ENCODE measurements around the gene CCL25. TPM values are rescaled to one million over a fixed set of nuclear protein-coding genes. Genes with fewer than 3 reads are reported as not detected.
"Not testable (repeated sequence)": the region's sequence is repeated elsewhere in the genome, so short reads cannot be mapped to it uniquely, and the experiment has no call there.

The CCL25 gene, protein sequence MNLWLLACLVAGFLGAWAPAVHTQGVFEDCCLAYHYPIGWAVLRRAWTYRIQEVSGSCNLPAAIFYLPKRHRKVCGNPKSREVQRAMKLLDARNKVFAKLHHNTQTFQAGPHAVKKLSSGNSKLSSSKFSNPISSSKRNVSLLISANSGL
- not detected in 2 replicates for total RNA-seq

DNA sequence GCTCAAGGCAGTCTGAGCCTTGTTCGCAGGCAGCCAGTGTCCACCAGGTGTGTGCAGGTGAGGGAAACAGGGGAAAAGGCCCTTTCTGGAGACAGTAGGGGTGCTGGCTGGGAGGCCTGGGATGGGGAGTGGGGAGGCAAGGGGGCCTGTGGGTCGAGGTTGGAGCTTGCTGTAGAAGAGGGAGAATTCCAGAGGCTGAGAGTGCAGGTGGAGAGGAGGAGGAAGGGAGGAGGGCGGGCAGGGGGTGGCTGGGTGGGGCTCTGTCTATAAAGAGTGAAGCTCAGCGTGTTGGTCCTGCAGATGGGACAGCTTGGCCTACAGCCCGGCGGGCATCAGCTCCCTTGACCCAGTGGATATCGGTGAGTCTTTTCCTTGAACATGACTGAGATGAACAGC lies at the start of gene CCL25:
CCL25 (plus strand) TSS at position 297 of the 396 bp plus-strand sequence. CDS start 290 bp downstream, outside the sequence.
- DNase-seq, result no peak
- Mint-ChIP-seq H3K27ac (peak within 1 kb of the TSS; percentile 41), H3K4me3 (peak within 1 kb of the TSS; percentile 3), H3K36me3 (ENCODE audit: low read depth) (no peaks in the 10 kb centered on the region), H3K4me1 (peaks cover 14% of the 10 kb centered on the region), H3K27me3 (peaks cover 7% of the 10 kb centered on the region), H3K9me3 (no peaks in the 10 kb centered on the region)
- intact Hi-C loops (cut with micrococcal nuclease), result no loop called here

DNA sequence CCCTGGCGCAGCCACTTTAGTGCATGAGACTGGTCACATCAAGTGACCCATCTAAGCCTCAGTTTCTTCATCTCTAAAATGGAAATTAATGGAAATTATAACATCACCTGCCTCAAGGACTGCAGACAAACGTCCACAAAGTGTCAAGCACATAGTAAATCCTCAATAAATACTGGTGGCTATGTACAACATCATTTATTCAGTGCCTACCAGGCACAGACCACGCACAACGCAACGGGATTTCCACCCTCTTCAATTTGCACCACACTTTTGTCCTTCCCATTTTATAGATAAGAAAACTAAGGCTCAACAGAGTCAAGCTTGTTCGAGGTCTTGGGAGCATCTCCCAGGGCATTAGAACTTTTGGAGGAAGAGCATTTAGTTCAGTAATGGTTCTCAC lies 48.6 kb upstream of the CCL25 start:
- Mint-ChIP-seq H3K36me3 (ENCODE audit: low read depth) (peaks cover 22% of the 10 kb centered on the region), H3K4me3 (peak overlapping the region; percentile 96), H3K4me1 (peaks cover 35% of the 10 kb centered on the region), H3K27me3 (no peaks in the 10 kb centered on the region), H3K9me3 (no peaks in the 10 kb centered on the region), H3K27ac (peak overlapping the region; percentile 62)
- no peak for DNase-seq
- intact Hi-C loops (cut with micrococcal nuclease), result loop anchor here (5.0 to 10.0 kb wide), 2 partner anchors 172 to 831 kb away; partner anchors contain the start of genes EVI5L, MBD3L1 and ZNF558

DNA sequence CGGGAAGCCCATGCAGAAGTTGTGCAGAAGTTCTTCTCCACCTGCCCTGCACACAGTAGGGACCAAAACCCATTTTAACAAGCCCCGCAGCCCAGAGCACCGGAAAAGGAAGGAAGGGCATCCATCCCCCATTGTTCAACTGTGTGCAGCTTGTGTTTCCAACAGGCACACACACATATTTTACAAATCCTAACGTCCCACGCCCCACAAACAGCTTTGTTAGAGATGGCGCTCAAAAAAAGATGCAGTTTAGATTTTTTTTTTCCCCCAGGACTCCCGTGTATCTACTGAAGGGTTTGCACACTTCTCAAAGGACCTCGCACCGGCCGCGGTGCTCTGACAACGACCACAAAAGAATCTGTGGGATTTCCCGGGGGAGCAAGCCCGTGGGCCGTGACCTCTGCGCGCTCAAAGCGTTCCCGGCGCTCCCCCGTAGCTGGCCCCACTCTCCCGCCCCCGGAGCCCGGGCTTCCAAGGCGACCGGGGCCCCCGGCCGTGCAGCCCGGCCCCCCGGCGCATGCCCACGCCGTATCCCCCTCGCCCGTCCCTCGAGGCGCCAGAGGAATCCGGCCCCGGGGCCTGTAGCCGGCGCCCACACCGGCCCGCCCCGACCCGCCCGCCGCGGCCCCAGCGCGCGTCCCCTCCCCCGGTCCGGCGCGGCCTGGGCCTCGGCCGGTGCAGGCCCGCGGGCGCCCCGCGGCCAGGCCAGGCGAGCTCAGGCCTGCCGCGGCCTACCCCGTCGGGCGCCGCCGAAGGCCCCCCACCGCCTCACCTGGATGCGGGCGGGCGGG lies 47.6 kb upstream of the CCL25 start:
- Mint-ChIP-seq H3K27ac (peak overlapping the region; percentile 89), H3K36me3 (ENCODE audit: low read depth) (peaks cover 20% of the 10 kb centered on the region), H3K27me3 (no peaks in the 10 kb centered on the region), H3K4me1 (peaks cover 32% of the 10 kb centered on the region), H3K4me3 (peak overlapping the region; percentile 96), H3K9me3 (no peaks in the 10 kb centered on the region)
- intact Hi-C loops (cut with micrococcal nuclease), result loop anchor here (5.0 to 10.0 kb wide), 2 partner anchors 173 to 830 kb away; partner anchors contain the start of genes EVI5L, MBD3L1 and ZNF558
- DNase-seq, result peak; percentile 74

DNA sequence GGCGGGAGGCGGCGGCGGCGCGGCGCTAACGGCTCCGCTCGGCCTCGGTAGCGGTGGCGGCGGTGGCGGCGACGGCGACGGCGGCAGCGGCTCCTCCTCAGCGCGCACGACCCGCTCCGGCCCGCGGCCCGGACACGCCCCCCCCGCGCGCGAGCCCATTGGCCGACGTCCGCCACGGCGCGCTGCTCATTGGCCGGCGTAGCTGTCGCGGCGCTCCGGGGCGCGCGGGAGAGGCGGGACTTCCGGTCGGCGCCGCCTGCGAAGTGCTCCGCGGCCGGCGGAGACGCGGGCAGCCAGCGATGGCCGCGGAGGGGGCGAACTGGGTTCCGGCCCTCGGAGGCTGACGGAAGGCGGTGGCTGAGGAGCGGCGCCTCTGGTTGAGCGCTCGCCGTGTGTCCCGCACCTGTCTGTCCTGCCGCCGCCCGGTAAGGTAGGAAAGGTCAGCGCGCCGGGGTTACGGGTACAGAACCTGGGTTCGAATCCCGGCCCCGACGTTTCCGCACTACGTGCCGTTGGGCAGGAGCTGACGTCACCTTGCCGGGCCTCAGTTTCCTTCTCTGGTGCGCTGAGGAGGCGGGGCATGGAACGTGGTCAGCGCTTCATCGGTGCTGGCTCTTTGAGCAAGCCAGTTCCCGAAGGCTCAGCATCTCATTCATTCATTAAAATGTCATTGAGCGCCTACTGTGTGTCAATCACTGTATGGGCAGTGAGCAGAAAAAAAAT lies 46.9 kb upstream of the CCL25 start, which contains the start of gene ELAVL1:
ELAVL1 (minus strand) TSS at position 108 of the 723 bp plus-strand sequence. CDS start 13,826 bp downstream, outside the sequence.
- Mint-ChIP-seq H3K9me3 (no peaks in the 10 kb centered on the region), H3K4me3 (peak within 1 kb of the TSS; percentile 96), H3K27me3 (no peaks in the 10 kb centered on the region), H3K4me1 (peaks cover 30% of the 10 kb centered on the region), H3K27ac (peak within 1 kb of the TSS; percentile 89), H3K36me3 (ENCODE audit: low read depth) (peaks cover 20% of the 10 kb centered on the region)
- DNase-seq, result peak; percentile 98
- intact Hi-C loops (cut with micrococcal nuclease), result loop anchor here (10.0 kb wide), 1 partner anchor 829 kb away; the partner anchor contains the start of genes MBD3L1 and ZNF558

DNA sequence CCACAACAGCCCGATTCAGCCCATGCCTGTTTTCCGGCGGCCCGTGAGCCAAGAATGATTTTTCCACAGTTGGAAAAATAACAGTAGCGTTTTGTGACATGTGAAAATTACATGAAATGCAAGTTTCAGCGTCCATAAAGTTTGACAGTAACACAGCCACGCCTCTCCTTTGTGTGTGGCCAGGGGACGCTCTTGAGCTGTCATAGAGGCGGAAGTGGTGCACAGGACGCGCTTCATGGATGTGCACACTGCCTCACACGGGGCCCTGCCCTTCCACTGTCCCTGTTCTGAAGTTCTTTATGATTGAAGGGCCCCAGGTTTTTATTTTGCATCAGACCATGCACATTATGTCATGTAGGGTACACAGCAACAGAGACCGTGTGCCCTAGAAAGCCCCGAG lies 34.8 kb upstream of the CCL25 start:
- DNase-seq, result peak; percentile 85
- peaks cover 5% of the 10 kb centered on the region for H3K4me1 Mint-ChIP-seq
- no peaks in the 10 kb centered on the region for H3K36me3 Mint-ChIP-seq (ENCODE audit: low read depth)
- H3K27ac Mint-ChIP-seq, result no peak overlapping the region
- H3K4me3 Mint-ChIP-seq, result no peak overlapping the region
- no peaks in the 10 kb centered on the region for H3K27me3 Mint-ChIP-seq
- no peaks in the 10 kb centered on the region for H3K9me3 Mint-ChIP-seq
- intact Hi-C loops (cut with micrococcal nuclease), result loop anchor here (10.0 kb wide), 1 partner anchor 137 kb away; no protein-coding TSS in a partner anchor

DNA sequence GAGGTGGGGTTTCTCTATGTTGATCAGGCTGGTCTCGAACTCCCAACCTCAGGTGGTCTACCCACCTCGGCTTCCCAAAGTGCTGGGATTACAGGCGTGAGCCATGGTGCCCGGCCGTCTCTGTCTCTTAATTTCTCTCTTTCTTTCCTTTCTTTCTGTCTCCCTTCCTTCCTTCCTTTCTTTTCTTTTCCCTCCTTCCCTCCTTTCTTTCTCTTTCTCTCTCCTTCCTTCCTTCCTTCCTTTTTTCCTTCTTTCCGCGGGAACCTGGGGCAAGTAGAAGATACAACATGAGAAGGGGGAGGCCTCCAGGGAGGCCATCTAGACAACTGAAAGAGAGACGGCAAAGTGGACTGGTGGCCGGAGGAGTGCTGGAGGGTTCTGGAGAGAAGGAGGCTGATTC lies 31.9 kb upstream of the CCL25 start:
- peaks cover 5% of the 10 kb centered on the region for H3K4me1 Mint-ChIP-seq

DNA sequence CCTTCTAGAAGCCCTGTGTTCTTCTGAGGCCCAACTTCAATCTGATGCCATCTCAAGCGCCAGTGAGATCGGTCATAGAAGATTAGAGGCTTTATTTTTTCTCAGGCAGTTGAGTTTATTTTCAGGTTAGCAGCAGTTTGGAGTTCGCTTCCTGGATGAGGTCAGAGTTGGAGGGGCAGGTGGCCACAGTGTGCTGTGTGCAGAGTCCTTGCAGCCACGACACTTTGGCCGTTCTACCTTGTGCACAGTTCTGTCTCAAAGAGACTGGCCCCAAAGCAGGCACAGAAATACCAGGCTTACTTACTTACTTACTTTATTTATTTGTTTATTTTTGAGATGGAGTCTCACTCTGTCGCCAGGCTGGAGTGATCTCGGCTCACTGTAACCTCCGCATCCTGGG lies 31.2 kb upstream of the CCL25 start:
- Mint-ChIP-seq H3K27ac (no peak overlapping the region), H3K4me1 (peaks cover 5% of the 10 kb centered on the region), H3K9me3 (no peaks in the 10 kb centered on the region), H3K27me3 (no peaks in the 10 kb centered on the region), H3K4me3 (no peak overlapping the region), H3K36me3 (ENCODE audit: low read depth) (no peaks in the 10 kb centered on the region)
- no peak for DNase-seq
- intact Hi-C loops (cut with micrococcal nuclease), result no loop called here

More for the DNA sequence above, 31.9 kb upstream of the CCL25 start:
- no peaks in the 10 kb centered on the region for H3K9me3 Mint-ChIP-seq
- H3K4me3 Mint-ChIP-seq, result no peak overlapping the region
- no peaks in the 10 kb centered on the region for H3K27me3 Mint-ChIP-seq
- DNase-seq, result no peak
- no peaks in the 10 kb centered on the region for H3K36me3 Mint-ChIP-seq (ENCODE audit: low read depth)
- intact Hi-C loops (cut with micrococcal nuclease), result no loop called here
- no peak overlapping the region for H3K27ac Mint-ChIP-seq

DNA sequence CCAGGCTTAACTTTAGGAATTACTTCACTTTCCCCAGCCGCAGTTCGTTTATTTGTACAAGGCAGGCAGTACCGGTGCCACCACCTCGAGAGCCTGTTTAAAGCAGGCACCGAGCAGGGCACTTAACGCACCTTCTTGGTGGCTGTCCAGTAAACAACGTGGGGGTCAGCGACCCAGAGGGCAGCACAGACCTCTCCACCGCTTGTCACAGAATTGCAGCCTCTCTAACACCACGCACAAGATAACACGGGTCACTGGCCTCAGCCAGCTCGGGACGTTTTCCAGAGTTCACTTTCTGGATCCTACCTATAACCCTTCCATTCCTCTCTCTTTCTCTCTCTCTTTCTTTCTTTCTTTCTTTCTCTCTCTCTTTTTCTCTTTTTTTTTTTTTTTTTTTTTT lies 30.3 kb upstream of the CCL25 start:
- DNase-seq, result no peak
- H3K27ac Mint-ChIP-seq, result no peak overlapping the region
- no peak overlapping the region for H3K4me3 Mint-ChIP-seq
- no peaks in the 10 kb centered on the region for H3K9me3 Mint-ChIP-seq
- H3K27me3 Mint-ChIP-seq, result no peaks in the 10 kb centered on the region
- H3K36me3 Mint-ChIP-seq (ENCODE audit: low read depth), result no peaks in the 10 kb centered on the region
- intact Hi-C loops (cut with micrococcal nuclease), result no loop called here
- peaks cover 5% of the 10 kb centered on the region for H3K4me1 Mint-ChIP-seq

DNA sequence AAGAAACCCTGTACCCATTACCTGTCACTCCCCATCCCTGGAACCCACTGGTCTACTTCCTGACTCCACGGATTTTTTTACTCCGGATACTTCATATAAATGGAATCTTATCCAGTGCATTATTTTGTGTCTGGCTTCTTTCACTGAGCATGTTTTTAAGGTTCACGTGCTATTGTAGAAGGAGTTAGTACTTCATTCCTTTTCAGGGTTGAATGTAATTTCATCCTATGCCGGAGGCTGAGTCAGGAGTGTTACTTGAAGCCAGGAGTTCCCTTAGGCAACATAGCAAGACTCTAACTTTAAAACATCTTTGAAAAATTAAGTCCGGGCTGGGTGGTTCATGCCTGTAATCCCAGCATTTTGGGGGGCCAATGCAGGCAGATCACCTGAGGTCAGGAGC lies 29.2 kb upstream of the CCL25 start:
- no peak overlapping the region for H3K27ac Mint-ChIP-seq
- no peak for DNase-seq
- no peaks in the 10 kb centered on the region for H3K4me1 Mint-ChIP-seq
- H3K27me3 Mint-ChIP-seq, result no peaks in the 10 kb centered on the region
- intact Hi-C loops (cut with micrococcal nuclease), result no loop called here
- no peaks in the 10 kb centered on the region for H3K36me3 Mint-ChIP-seq (ENCODE audit: low read depth)
- no peaks in the 10 kb centered on the region for H3K9me3 Mint-ChIP-seq
- H3K4me3 Mint-ChIP-seq, result no peak overlapping the region

DNA sequence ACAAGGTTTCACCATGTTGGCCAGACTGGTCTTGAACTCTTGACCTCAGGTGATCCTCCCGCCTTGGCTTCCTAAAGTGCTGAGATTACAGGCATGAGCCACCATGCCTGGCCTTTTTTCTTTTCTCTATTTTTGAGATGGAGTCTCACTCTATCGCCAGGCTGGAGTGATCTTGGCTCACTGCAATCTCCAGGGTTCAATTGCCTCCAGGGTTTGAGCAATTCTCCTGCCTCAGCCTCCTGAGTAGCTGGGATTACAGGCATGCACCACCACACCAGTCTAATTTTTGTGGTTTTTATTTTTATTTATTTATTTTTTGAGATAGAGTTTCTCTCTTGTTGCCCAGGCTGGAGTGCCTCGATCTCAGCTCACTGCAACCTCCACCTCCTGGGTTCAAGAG lies 28.3 kb upstream of the CCL25 start:
- H3K27me3 Mint-ChIP-seq; H3K4me3 Mint-ChIP-seq; intact Hi-C loops (cut with micrococcal nuclease); H3K9me3 Mint-ChIP-seq; H3K4me1 Mint-ChIP-seq; DNase-seq; H3K27ac Mint-ChIP-seq; H3K36me3 Mint-ChIP-seq (ENCODE audit: low read depth): not testable (repeated sequence)

DNA sequence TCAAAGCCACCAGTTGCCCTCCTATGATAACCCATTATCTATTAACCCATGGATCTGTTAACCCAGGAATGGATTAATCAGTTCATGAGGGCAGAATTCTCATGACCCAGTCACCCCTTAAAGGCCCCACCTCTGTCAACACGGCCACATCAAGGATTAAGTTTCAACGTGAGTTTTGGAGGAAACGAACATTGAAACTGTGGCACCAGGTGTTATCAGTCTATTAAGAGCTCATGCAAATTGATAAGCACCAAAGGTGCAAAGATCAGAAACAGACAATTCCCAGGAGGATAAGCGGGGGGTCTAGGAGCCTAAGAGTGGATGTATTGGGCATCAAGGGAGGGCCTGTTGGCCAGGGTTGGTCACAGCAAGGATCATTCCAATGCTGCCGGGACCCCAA lies 27.2 kb upstream of the CCL25 start:
- H3K27ac Mint-ChIP-seq, result no peak overlapping the region
- no peaks in the 10 kb centered on the region for H3K4me1 Mint-ChIP-seq
- H3K9me3 Mint-ChIP-seq, result no peaks in the 10 kb centered on the region
- H3K36me3 Mint-ChIP-seq (ENCODE audit: low read depth), result no peaks in the 10 kb centered on the region
- DNase-seq, result no peak
- H3K4me3 Mint-ChIP-seq, result no peak overlapping the region
- intact Hi-C loops (cut with micrococcal nuclease), result no loop called here
- no peaks in the 10 kb centered on the region for H3K27me3 Mint-ChIP-seq

DNA sequence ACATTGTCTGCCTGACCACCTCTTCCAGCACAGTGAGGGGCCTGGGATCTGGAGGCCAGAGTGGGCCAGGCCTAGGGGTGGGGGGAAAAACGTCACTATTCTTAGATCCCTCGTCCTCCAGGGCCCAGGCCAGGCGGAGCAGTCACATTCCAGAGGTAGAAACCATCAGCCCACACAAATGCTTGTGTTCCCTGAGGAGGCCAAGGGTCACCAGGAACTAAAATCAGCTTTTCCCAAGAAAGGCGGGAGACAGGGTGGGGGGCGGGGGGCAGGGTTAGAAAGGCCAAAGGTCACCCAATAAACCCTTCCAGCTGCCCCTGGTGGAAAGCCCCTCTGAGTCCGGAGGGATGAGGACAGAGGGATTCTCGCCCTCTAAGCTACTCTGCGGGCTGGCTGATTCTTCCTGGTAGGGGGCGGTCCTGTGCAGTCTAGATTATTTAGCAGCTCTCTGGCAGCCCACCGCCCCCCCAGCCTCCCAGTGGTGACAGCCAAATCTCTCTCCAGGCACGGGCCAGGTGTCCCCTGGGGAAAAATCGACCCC lies 23.5 kb upstream of the CCL25 start:
- Mint-ChIP-seq H3K36me3 (ENCODE audit: low read depth) (no peaks in the 10 kb centered on the region), H3K4me3 (no peak overlapping the region), H3K9me3 (no peaks in the 10 kb centered on the region), H3K27ac (no peak overlapping the region), H3K4me1 (peaks cover 2% of the 10 kb centered on the region), H3K27me3 (peaks cover 5% of the 10 kb centered on the region)
- DNase-seq, result no peak
- intact Hi-C loops (cut with micrococcal nuclease), result no loop called here

DNA sequence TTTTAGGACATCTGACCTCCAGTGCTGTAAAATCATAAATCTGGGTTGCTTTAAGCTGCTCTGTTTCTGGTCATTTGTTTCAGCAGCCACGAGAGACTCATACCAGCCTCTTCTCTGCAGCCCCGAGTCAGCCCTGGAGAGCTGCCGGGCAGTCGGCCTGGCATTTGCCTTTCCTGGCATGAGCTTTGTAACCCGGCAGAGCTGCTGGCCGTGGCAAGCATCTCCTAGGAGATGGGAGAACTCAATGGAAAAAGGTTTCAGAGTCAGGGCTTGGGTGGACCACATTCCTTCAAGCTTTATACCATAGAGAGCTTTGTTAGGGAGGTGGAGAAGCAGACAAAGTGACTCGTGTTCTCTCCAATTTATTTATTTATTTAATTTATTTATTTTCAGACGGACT lies 21.6 kb upstream of the CCL25 start:
- H3K27me3 Mint-ChIP-seq, result peaks cover 7% of the 10 kb centered on the region
- peaks cover 2% of the 10 kb centered on the region for H3K4me1 Mint-ChIP-seq
- intact Hi-C loops (cut with micrococcal nuclease), result no loop called here
- H3K9me3 Mint-ChIP-seq, result no peaks in the 10 kb centered on the region
- no peak for DNase-seq
- no peak overlapping the region for H3K4me3 Mint-ChIP-seq
- no peak overlapping the region for H3K27ac Mint-ChIP-seq
- no peaks in the 10 kb centered on the region for H3K36me3 Mint-ChIP-seq (ENCODE audit: low read depth)
